Erythroblast (primary cell): Measurements from ENCODE around the gene FES.

Experiments used
- GATA1 ChIP-seq: IDR thresholded peaks from 2 replicates; pipeline ENCODE4 v1.6.1; 2011; ENCODE audit warnings: low read depth, mild to moderate bottlenecking, control low read depth, low read length, moderate library complexity
- POLR2A ChIP-seq: IDR thresholded peaks from 2 replicates; pipeline ENCODE4 v1.6.1; 2011; ENCODE audit warnings: mild to moderate bottlenecking, low read length

- no peak for TF ChIP-seq POLR2A
- TF ChIP-seq GATA1, result no peak
Measured at GRCh38 chr15:90936823-90937222, 52.5 kb downstream of the FES start.
